ENCODE measurements around the gene COL25A1. TPM values are rescaled to one million over a fixed set of nuclear protein-coding genes. Genes with fewer than 3 reads are reported as not detected.

COL25A1 gene
- total RNA-seq, 1 experiment from 2014 or later = 2.1 TPM

GRCh38 chr4:109256818-109257217, 45.6 kb downstream of the COL25A1 start:
- no peak overlapping the region for H3K4me3 ChIP-seq (ENCODE audit: insufficient read depth, low read depth, low read length)
- no peak for DNase-seq
- H3K27me3 ChIP-seq (ENCODE audit: control insufficient read depth, insufficient read depth, low read length) = no peaks in the 10 kb centered on the region
- no peaks in the 10 kb centered on the region for H3K36me3 ChIP-seq (replicated peaks; ENCODE audit: control insufficient read depth, insufficient read depth, low read length)

GRCh38 chr4:109254845-109255244, 47.6 kb downstream of the COL25A1 start:
- no peak for DNase-seq
- Histone ChIP-seq H3K36me3 (replicated peaks; ENCODE audit: control insufficient read depth, insufficient read depth, low read length) (no peaks in the 10 kb centered on the region), H3K27me3 (ENCODE audit: control insufficient read depth, insufficient read depth, low read length) (no peaks in the 10 kb centered on the region), H3K4me3 (ENCODE audit: insufficient read depth, low read depth, low read length) (no peak overlapping the region)

- no peak for DNase-seq
- no peaks in the 10 kb centered on the region for H3K36me3 ChIP-seq (replicated peaks; ENCODE audit: control insufficient read depth, insufficient read depth, low read length)
- no peak overlapping the region for H3K4me3 ChIP-seq (ENCODE audit: insufficient read depth, low read depth, low read length)
- H3K27me3 ChIP-seq (ENCODE audit: control insufficient read depth, insufficient read depth, low read length) = no peaks in the 10 kb centered on the region
Measured at GRCh38 chr4:109251396-109251795, 51.1 kb downstream of the COL25A1 start.

- no peak for DNase-seq
- no peaks in the 10 kb centered on the region for H3K27me3 ChIP-seq (ENCODE audit: control insufficient read depth, insufficient read depth, low read length)
- H3K4me3 ChIP-seq (ENCODE audit: insufficient read depth, low read depth, low read length) = no peak overlapping the region
- H3K36me3 ChIP-seq (replicated peaks; ENCODE audit: control insufficient read depth, insufficient read depth, low read length) = no peaks in the 10 kb centered on the region
Measured at GRCh38 chr4:109248322-109248900, 54.0 kb downstream of the COL25A1 start.

- Histone ChIP-seq H3K4me3 (ENCODE audit: insufficient read depth, low read depth, low read length) (no peak overlapping the region), H3K36me3 (replicated peaks; ENCODE audit: control insufficient read depth, insufficient read depth, low read length) (no peaks in the 10 kb centered on the region), H3K27me3 (ENCODE audit: control insufficient read depth, insufficient read depth, low read length) (no peaks in the 10 kb centered on the region)
- no peak for DNase-seq
Measured at GRCh38 chr4:109243871-109244270, 58.6 kb downstream of the COL25A1 start.

- no peaks in the 10 kb centered on the region for H3K36me3 ChIP-seq (replicated peaks; ENCODE audit: control insufficient read depth, insufficient read depth, low read length)
- H3K27me3 ChIP-seq (ENCODE audit: control insufficient read depth, insufficient read depth, low read length) = no peaks in the 10 kb centered on the region
- no peak overlapping the region for H3K4me3 ChIP-seq (ENCODE audit: insufficient read depth, low read depth, low read length)
- no peak for DNase-seq
Measured at GRCh38 chr4:109238746-109239145, 63.7 kb downstream of the COL25A1 start.

- no peaks in the 10 kb centered on the region for H3K36me3 ChIP-seq (replicated peaks; ENCODE audit: control insufficient read depth, insufficient read depth, low read length)
- no peaks in the 10 kb centered on the region for H3K27me3 ChIP-seq (ENCODE audit: control insufficient read depth, insufficient read depth, low read length)
- H3K4me3 ChIP-seq (ENCODE audit: insufficient read depth, low read depth, low read length) = no peak overlapping the region
- DNase-seq = no peak
Measured at GRCh38 chr4:109235683-109236082, 66.8 kb downstream of the COL25A1 start.

GRCh38 chr4:109234596-109234995, 67.9 kb downstream of the COL25A1 start:
- Histone ChIP-seq H3K27me3 (ENCODE audit: control insufficient read depth, insufficient read depth, low read length) (no peaks in the 10 kb centered on the region), H3K36me3 (replicated peaks; ENCODE audit: control insufficient read depth, insufficient read depth, low read length) (no peaks in the 10 kb centered on the region), H3K4me3 (ENCODE audit: insufficient read depth, low read depth, low read length) (no peak overlapping the region)
- no peak for DNase-seq

- Histone ChIP-seq H3K36me3 (replicated peaks; ENCODE audit: control insufficient read depth, insufficient read depth, low read length) (no peaks in the 10 kb centered on the region), H3K27me3 (ENCODE audit: control insufficient read depth, insufficient read depth, low read length) (no peaks in the 10 kb centered on the region), H3K4me3 (ENCODE audit: insufficient read depth, low read depth, low read length) (no peak overlapping the region)
- no peak for DNase-seq
Measured at GRCh38 chr4:109233570-109233969, 68.9 kb downstream of the COL25A1 start.

- H3K27me3 ChIP-seq (ENCODE audit: control insufficient read depth, insufficient read depth, low read length) = no peaks in the 10 kb centered on the region
- H3K4me3 ChIP-seq (ENCODE audit: insufficient read depth, low read depth, low read length) = no peak overlapping the region
- no peak for DNase-seq
- H3K36me3 ChIP-seq (replicated peaks; ENCODE audit: control insufficient read depth, insufficient read depth, low read length) = no peaks in the 10 kb centered on the region
Measured at GRCh38 chr4:109232681-109233080, 69.8 kb downstream of the COL25A1 start.

GRCh38 chr4:109231331-109231730, 71.1 kb downstream of the COL25A1 start:
- no peak for DNase-seq
- Histone ChIP-seq H3K27me3 (ENCODE audit: control insufficient read depth, insufficient read depth, low read length) (no peaks in the 10 kb centered on the region), H3K36me3 (replicated peaks; ENCODE audit: control insufficient read depth, insufficient read depth, low read length) (no peaks in the 10 kb centered on the region), H3K4me3 (ENCODE audit: insufficient read depth, low read depth, low read length) (no peak overlapping the region)

- H3K36me3 ChIP-seq (replicated peaks; ENCODE audit: control insufficient read depth, insufficient read depth, low read length) = no peaks in the 10 kb centered on the region
- DNase-seq = no peak
- H3K27me3 ChIP-seq (ENCODE audit: control insufficient read depth, insufficient read depth, low read length) = no peaks in the 10 kb centered on the region
- H3K4me3 ChIP-seq (ENCODE audit: insufficient read depth, low read depth, low read length) = no peak overlapping the region
Measured at GRCh38 chr4:109229028-109229427, 73.4 kb downstream of the COL25A1 start.

GRCh38 chr4:109218288-109218687, 84.2 kb downstream of the COL25A1 start:
- DNase-seq = no peak
- no peaks in the 10 kb centered on the region for H3K27me3 ChIP-seq (ENCODE audit: control insufficient read depth, insufficient read depth, low read length)
- no peaks in the 10 kb centered on the region for H3K36me3 ChIP-seq (replicated peaks; ENCODE audit: control insufficient read depth, insufficient read depth, low read length)
- no peak overlapping the region for H3K4me3 ChIP-seq (ENCODE audit: insufficient read depth, low read depth, low read length)

GRCh38 chr4:109216085-109216696, 86.3 kb downstream of the COL25A1 start:
- Histone ChIP-seq H3K36me3 (replicated peaks; ENCODE audit: control insufficient read depth, insufficient read depth, low read length) (no peaks in the 10 kb centered on the region), H3K27me3 (ENCODE audit: control insufficient read depth, insufficient read depth, low read length) (no peaks in the 10 kb centered on the region), H3K4me3 (ENCODE audit: insufficient read depth, low read depth, low read length) (no peak overlapping the region)
- no peak for DNase-seq

- no peaks in the 10 kb centered on the region for H3K27me3 ChIP-seq (ENCODE audit: control insufficient read depth, insufficient read depth, low read length)
- H3K4me3 ChIP-seq (ENCODE audit: insufficient read depth, low read depth, low read length) = no peak overlapping the region
Measured at GRCh38 chr4:109215506-109215905, 87.0 kb downstream of the COL25A1 start.

More at GRCh38 chr4:109215506-109215905, 87.0 kb downstream of the COL25A1 start:
- H3K36me3 ChIP-seq (replicated peaks; ENCODE audit: control insufficient read depth, insufficient read depth, low read length) = no peaks in the 10 kb centered on the region
- no peak for DNase-seq
